WERI-Rb-1 (cell line): Measurements from ENCODE around the gene MTUS2.

ENCODE experiments used
- DNase-seq: peaks from one replicate; pipeline ENCODE4 v3.0.0-alpha.2; 2020
- H3K27ac ChIP-seq: fragments of 250-450 bp; sonication (Bioruptor Pico); 2 replicates; pipeline ENCODE4 v1.5.1; 2020; ENCODE audit warnings: mild to moderate bottlenecking, moderate library complexity
- H3K27me3 ChIP-seq: fragments of 250-450 bp; sonication (Bioruptor Pico); 2 replicates; pipeline ENCODE4 v1.5.1; 2021; ENCODE audit warnings: mild to moderate bottlenecking, low read depth, moderate library complexity; ENCODE audit not compliant: insufficient read depth, severe bottlenecking
- H3K36me3 ChIP-seq: fragments of 250-450 bp; sonication (Bioruptor Pico); 2 replicates; pipeline ENCODE4 v1.5.1; 2020; ENCODE audit warnings: mild to moderate bottlenecking, moderate library complexity
- H3K4me3 ChIP-seq: 2 replicates; pipeline ENCODE4 v1.5.1; 2011; ENCODE audit warnings: low read depth, mild to moderate bottlenecking, control low read depth, low read length
- H3K9me3 ChIP-seq: fragments of 250-450 bp; sonication (Bioruptor Pico); 2 replicates; pipeline ENCODE4 v1.5.1; 2021; ENCODE audit warnings: mild to moderate bottlenecking, moderate library complexity; ENCODE audit not compliant: severe bottlenecking
- TF ChIP-seq, protein P1 (sequence below): IDR thresholded peaks from 2 replicates; pipeline ENCODE4 v1.5.1; 2011; ENCODE audit warnings: low read depth, mild to moderate bottlenecking, control low read depth, inconsistent platforms, low read length

The MTUS2 gene

DNA sequence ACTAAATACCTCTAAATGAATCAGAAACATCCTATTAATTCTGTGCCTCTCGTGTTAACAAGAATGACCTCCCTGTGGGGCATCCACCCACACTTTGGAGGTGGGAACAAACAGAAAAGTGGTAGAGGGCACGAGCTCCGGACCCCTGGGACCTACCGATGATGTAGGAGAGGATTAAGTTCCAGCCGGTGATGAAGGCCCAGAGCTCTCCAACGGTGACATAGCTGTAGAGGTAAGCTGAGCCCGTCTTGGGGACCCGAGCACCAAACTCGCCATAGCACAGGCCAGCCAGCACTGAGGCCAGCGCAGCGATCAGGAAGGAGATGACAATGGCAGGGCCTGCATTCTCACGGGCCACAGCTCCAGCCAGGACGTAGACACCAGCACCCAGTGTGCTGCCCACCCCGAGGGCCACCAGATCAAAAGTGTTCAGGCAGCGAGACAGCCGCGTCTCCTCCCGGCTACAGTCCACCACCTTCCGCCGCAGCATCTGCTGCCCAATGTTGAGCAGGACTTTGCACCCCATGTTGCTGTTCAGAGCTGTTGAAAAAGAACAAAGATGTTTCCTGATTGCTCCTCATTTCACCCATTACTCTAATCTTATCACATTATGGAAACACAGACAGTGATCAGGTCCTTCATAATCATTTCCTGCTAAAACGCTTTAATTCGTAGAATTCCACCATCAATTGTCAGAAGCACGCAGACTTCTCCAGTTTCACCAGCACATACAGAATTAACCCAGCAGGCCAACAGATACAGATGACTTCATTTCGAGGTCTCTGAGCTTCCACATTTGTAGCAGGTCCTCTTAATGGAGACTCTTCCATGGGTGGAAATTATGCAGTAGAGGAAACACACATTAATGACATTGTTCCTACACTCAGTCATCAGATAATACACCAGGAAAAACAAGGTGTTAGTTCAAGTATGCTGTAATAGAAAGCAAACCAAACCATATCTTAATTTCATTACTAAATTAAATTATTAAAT lies 715.8 kb downstream of the MTUS2 start:
- DNase-seq = no peak
- Histone ChIP-seq H3K4me3 (no peak overlapping the region), H3K9me3 (no peaks in the 10 kb centered on the region), H3K27me3 (no peaks in the 10 kb centered on the region), H3K27ac (no peak overlapping the region), H3K36me3 (no peaks in the 10 kb centered on the region)
- TF ChIP-seq, protein P1, sequence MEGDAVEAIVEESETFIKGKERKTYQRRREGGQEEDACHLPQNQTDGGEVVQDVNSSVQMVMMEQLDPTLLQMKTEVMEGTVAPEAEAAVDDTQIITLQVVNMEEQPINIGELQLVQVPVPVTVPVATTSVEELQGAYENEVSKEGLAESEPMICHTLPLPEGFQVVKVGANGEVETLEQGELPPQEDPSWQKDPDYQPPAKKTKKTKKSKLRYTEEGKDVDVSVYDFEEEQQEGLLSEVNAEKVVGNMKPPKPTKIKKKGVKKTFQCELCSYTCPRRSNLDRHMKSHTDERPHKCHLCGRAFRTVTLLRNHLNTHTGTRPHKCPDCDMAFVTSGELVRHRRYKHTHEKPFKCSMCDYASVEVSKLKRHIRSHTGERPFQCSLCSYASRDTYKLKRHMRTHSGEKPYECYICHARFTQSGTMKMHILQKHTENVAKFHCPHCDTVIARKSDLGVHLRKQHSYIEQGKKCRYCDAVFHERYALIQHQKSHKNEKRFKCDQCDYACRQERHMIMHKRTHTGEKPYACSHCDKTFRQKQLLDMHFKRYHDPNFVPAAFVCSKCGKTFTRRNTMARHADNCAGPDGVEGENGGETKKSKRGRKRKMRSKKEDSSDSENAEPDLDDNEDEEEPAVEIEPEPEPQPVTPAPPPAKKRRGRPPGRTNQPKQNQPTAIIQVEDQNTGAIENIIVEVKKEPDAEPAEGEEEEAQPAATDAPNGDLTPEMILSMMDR = no peak

DNA sequence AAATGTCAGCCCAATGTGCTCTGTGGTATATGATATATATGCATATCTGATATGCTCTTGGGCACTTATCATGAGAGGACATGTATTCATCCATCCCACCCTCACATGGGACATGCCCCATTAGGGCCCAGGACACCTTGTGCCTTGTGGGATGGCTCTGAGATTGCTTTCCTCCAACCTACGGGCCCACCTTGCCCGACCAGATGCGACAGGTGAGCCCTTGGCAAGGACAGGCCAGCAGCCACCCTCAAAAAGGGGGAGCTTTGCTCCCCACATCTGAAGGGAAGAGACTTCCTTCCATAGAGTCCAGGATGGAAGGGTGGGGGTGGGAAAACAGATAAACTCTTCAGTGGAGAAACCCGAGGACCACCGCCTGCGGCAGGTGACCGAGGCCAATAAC lies 716.7 kb downstream of the MTUS2 start:
- TF ChIP-seq, protein P1 = no peak
- no peak overlapping the region for H3K4me3 ChIP-seq
- H3K27me3 ChIP-seq = no peaks in the 10 kb centered on the region
- no peaks in the 10 kb centered on the region for H3K9me3 ChIP-seq
- no peak for DNase-seq
- H3K27ac ChIP-seq = no peak overlapping the region
- no peaks in the 10 kb centered on the region for H3K36me3 ChIP-seq

DNA sequence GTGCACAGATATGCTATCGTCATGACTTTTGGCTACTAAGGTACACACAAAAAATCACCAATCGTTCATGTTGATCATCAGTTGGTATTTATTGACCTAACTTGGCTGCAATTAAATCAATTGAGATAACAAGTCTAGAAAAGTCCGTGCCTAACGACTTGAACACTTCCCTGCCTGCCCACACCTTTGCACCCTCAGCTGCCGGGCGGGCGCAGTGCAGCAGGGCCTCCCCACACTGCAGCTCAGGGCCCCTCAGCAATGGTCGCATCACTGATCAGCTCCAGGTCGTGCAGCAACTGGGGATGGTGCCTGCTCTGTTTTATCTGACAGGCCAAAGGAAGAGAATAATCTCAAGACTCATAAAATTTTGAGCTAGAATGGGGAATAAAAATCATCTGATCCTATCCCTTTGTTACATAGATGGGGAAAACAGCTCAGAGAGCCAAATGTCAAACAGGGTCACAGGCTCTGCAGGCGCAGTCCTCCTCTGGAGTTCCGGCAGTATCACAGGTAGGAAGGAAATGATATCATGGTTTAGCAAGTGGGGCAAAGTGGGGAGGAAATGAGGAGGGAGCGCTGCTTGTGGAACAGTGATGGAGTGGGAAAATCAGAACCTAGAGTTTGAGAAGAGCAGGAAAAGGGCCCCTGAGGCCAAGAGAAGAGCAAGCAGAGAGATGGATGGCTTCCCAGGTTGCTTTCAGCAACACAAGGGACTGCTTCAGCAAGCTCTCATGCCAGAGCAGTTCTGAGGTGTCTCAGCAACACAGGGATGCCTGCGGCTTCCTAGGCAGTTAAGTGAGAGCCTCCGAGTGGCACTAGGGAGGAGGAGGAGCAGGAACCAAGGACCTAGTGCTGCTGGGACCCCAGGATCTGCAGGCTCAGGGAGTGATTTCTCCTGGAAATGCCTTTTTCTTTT lies 717.9 kb downstream of the MTUS2 start:
- no peaks in the 10 kb centered on the region for H3K27me3 ChIP-seq
- H3K36me3 ChIP-seq = no peaks in the 10 kb centered on the region
- H3K4me3 ChIP-seq = no peak overlapping the region
- H3K9me3 ChIP-seq = no peaks in the 10 kb centered on the region
- no peak for DNase-seq
- TF ChIP-seq, protein P1 = no peak
- no peak overlapping the region for H3K27ac ChIP-seq

DNA sequence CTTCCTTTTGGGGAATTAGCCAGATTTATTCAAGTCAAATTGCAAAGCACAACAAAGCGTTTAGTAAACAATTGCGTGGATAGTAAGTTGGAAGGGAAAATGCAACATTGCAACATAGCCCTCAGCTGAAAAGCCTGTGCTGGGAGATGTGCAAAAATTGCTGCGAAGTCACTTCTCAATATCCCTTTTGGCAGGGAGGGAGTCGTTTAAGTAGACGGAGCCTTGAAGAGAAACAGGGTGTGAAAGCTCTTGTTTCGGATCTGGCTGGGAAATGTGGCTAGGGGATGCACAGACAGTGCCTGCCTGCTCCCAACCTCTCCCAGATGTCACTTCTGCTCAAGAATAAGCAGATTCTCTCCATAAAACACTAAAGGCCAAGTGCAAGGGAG lies 718.5 kb downstream of the MTUS2 start:
- Histone ChIP-seq H3K27me3 (no peaks in the 10 kb centered on the region), H3K27ac (no peak overlapping the region), H3K9me3 (no peaks in the 10 kb centered on the region), H3K4me3 (no peak overlapping the region), H3K36me3 (no peaks in the 10 kb centered on the region)
- DNase-seq = no peak
- TF ChIP-seq, protein P1 = no peak

DNA sequence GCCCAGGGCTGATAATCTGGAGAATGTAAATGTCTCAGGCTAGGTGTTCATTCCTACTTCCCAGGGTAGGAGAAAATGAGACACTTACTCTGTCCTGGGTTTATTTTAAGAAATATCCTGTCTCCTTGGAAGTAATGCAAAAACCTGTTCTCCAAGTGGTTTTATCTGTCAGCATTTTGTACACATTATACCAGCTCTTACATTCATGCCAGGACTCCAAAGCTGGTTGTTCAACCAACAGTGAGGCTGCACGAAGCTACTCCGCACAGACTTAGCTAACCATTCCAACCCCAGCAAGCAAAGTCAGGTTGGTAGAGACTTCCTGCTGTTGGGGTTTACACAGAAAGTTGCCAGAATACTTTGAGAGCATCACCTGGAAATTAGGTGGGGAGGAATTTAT lies 719.7 kb downstream of the MTUS2 start:
- no peak overlapping the region for H3K27ac ChIP-seq
- no peaks in the 10 kb centered on the region for H3K27me3 ChIP-seq
- DNase-seq = no peak
- H3K9me3 ChIP-seq = no peaks in the 10 kb centered on the region
- TF ChIP-seq, protein P1 = no peak
- H3K36me3 ChIP-seq = no peaks in the 10 kb centered on the region
- no peak overlapping the region for H3K4me3 ChIP-seq
